ENCODE measurements around the gene NEK5. TPM values are rescaled to one million over a fixed set of nuclear protein-coding genes. Genes with fewer than 3 reads are reported as not detected.

The NEK5 gene
- total and polyA plus RNA-seq, 2 of the 8 experiments (the other 6 are each of a cell fraction or from before 2014, with no cell fraction given): 0.12 to 0.35 TPM

- Histone ChIP-seq H3K23ac (ENCODE audit: insufficient read length) (no peak overlapping the region), H3K4me1 (replicated peaks in 1 of 4; ENCODE audit: control insufficient read depth in 3 of 4, insufficient read depth in 4 of 4, low read length in 3 of 4) (peaks cover 2 to 4% (median 2%) of the 10 kb centered on the region in 4 experiments; a peak in 4 of 7 replicates), H3K36me3 (ENCODE audit: control insufficient read depth in 2 of 4, insufficient read depth in 4 of 4, low read length in 3 of 4) (no peaks in the 10 kb centered on the region; a peak in 1 of 8 replicates), H3K27ac (ENCODE audit: low read depth, low read length) (no peak overlapping the region), H4K8ac (ENCODE audit: extremely low read depth, insufficient read depth, low read length) (no peak overlapping the region), H4K20me1 (replicated peaks in 1 of 2; ENCODE audit: control insufficient read depth in 1 of 2, insufficient read depth in 2 of 2, low read length in 2 of 2) (no peaks in the 10 kb centered on the region), H3K9me3 (ENCODE audit: insufficient read depth in 2 of 2, low read depth in 1 of 2, low read length in 1 of 2) (peaks cover 0 to 4% of the 10 kb centered on the region in 2 experiments; a peak in 1 of 4 replicates), H3K18ac (ENCODE audit: extremely low read depth, low read length) (no peak overlapping the region), H2AFZ (ENCODE audit: low read length) (no peak overlapping the region), H3K4ac (replicated peaks; ENCODE audit: insufficient read length, low read depth, low read length) (no peak overlapping the region), H3K79me1 (ENCODE audit: low read depth, low read length) (no peaks in the 10 kb centered on the region), H2BK15ac (ENCODE audit: low read length) (no peak overlapping the region), H3K14ac (ENCODE audit: insufficient read length) (no peak overlapping the region), H3K79me2 (ENCODE audit: control insufficient read depth in 1 of 2, insufficient read depth in 2 of 2, low read length in 2 of 2) (no peaks in the 10 kb centered on the region), H4K91ac (replicated peaks; ENCODE audit: insufficient read length, low read length) (no peak overlapping the region), H3K4me3 (ENCODE audit: extremely low read depth in 1 of 4, insufficient read depth in 2 of 4, low read depth in 3 of 4, low read length in 4 of 4) (no peak overlapping the region), H3K4me2 (ENCODE audit: insufficient read depth in 1 of 2, low read depth in 2 of 2, low read length in 2 of 2) (no peak overlapping the region), H2BK20ac (ENCODE audit: low read length) (no peak overlapping the region), H3K23me2 (ENCODE audit: low read depth, low read length) (no peaks in the 10 kb centered on the region; the same call in 1 of the 2 replicates), H2AK5ac (ENCODE audit: low read depth, low read length) (no peak overlapping the region), H3K56ac (replicated peaks; ENCODE audit: insufficient read length, low read depth, low read length) (no peak overlapping the region), H2BK120ac (replicated peaks; ENCODE audit: low read depth, low read length) (no peak overlapping the region), H3K27me3 (replicated peaks in 1 of 4; ENCODE audit: control insufficient read depth in 3 of 4, extremely low read depth in 1 of 4, insufficient read depth in 3 of 4, low read length in 3 of 4) (peaks cover 2 to 8% (median 7%) of the 10 kb centered on the region in 4 experiments), H2BK12ac (ENCODE audit: low read depth, low read length) (no peak overlapping the region), H3K9ac (replicated peaks in 1 of 4; ENCODE audit: extremely low read depth in 1 of 4, low read depth in 3 of 4, low read length in 3 of 4) (no peak overlapping the region), H4K5ac (ENCODE audit: insufficient read length, low read depth, low read length) (no peak overlapping the region), H2BK5ac (ENCODE audit: low read depth, low read length) (no peak overlapping the region)
- FAIRE-seq: no peak
- TF ChIP-seq PHF8 (conservative IDR thresholded peaks at IDR 0.05; ENCODE audit: low read depth, low read length) (no peak), SIN3A (conservative IDR thresholded peaks at IDR 0.05 in 1 of 2, IDR thresholded peaks at IDR 0.05 in 1 of 2; ENCODE audit: low read depth in 1 of 2, low read length in 2 of 2) (no peak), CHD2 (IDR thresholded peaks at IDR 0.05; ENCODE audit: low read length) (no peak), CEBPB (IDR thresholded peaks at IDR 0.05; ENCODE audit: low read depth, low read length) (no peak), SAP30 (IDR thresholded peaks at IDR 0.05; ENCODE audit: insufficient read depth, insufficient replicate concordance, low read length) (no peak), TAF1 (IDR thresholded peaks at IDR 0.05; ENCODE audit: low read depth, low read length) (no peak), CHD1 (IDR thresholded peaks at IDR 0.05; ENCODE audit: low read depth, low read length) (no peak), ATF2 (IDR thresholded peaks at IDR 0.05; ENCODE audit: low read length) (no peak), SP2 (IDR thresholded peaks at IDR 0.05; ENCODE audit: low read length) (no peak), BRCA1 (IDR thresholded peaks at IDR 0.05; ENCODE audit: low read depth, low read length) (no peak)
- ChIA-PET CTCF (ENCODE audit: partially characterized antibody) (interaction anchor here (0.9 to 1.9 kb wide), 8 partner anchors 24 to 342 kb away, joined by 3 to 7 read pairs (median 3); no protein-coding TSS in a partner anchor), POLR2A (ENCODE audit: partially characterized antibody) (interaction anchor here (0.6 to 1.6 kb wide), 6 partner anchors 15 to 512 kb away, joined by 3 to 6 read pairs (median 3); no protein-coding TSS in a partner anchor)
- WGBS, 2 experiments (ENCODE audit: extremely low coverage in 1 of 2, insufficient coverage in 1 of 2, insufficient read length in 1 of 2, insufficient replicate concordance in 2 of 2, low coverage in 1 of 2, low lambda C conversion rate in 2 of 2, missing lambda C conversion rate in 1 of 2): 25% methylated on average over 1 of the region's 1 CpG; no CpG with 5 or more reads in 1 of the 2 experiments
- no peak for DNase-seq (ENCODE audit: low read depth in 1 of 2, low spot score in 2 of 2)
Measured at GRCh38 chr13:52156724-52157261, 27.9 kb upstream of the NEK5 start.

All from H1 (cell line).